SW 1271 (cell line): ENCODE results near the gene SHROOM1.
"Not testable (repeated sequence)": the region's sequence is repeated elsewhere in the genome, so short reads cannot be mapped to it uniquely, and the experiment has no call there.

Source experiments
- DNase-seq, 2 experiments: peaks; one replicate each; lab custom pipeline; 2025; lab: John Stamatoyannopoulos, UW

Gene SHROOM1

DNA sequence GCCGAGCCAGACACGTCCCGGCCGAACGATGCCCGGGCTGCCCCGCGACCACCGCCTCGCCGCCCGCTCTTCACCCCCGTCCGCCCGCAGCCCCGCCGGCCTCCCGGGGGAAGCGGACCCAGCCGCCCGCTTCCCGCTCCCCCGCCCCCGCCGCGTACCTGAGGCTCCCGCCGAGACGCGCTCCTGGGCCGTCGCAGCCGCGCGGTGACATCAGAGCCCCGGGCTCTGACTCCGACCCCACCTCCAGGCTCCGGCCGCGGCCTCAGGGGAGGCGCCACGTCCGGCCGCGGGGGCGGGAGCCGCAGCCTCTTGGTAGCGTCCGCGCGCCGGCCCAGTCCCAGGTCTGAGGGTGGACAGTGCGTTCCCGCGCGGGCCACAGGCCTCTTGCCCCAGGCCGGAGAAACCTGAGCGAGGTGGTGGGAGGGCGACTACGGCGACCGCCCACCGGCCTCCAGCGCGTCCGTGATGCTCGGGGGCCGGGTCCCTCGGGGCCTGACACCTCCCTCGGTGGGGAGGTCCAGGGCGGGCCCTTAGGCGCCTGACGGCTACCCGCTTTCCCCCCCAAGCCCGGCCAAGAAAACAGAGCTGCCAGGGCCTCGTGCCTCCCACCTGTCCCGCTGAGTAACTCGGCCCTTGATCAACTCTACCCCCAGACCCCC is at the start of gene SHROOM1:
TSS of gene SHROOM1 (minus strand) at position 212 of the 659 bp plus-strand sequence. CDS start 4,507 bp downstream, outside the sequence.
- DNase-seq: peak; percentile 55 to 74

DNA sequence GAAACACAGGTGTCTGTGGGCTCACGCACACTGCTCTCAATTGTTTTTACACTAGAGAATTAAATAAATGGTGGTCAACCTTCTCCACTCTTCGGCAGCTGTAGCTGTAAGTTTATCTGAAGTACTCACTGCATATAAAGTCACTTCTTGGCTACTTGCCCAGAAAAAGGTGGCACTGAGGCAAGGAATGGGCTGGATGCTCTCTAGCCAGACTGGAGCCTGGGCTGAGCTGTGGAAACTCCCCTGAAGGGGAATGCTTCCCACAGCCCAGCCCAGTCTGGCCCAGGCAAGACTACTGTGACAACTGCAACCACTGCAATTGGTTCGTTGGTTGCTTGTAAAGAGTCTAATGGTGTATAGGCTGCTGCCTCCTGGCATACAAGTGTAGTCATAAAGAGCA is 47.5 kb upstream of the SHROOM1 start:
- no peak for DNase-seq

DNA sequence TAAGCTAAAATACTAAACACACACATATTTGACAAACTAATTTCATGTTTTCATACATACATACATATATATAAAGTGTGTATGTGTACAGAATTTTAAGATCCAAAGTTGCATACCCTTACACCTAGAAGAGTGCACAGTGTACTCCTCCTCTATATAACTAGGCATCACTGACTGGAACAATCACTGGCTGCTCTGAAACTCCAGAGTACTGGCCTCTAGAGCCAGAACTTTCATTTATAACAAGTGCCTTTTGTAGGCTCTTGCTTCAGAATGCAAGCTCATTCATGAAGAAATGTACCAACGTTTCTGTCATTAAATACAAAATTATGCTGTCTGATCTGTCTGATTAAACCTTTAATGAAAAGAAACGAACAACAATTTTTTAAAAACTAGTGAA is 47.0 kb upstream of the SHROOM1 start:
- DNase-seq: no peak

DNA sequence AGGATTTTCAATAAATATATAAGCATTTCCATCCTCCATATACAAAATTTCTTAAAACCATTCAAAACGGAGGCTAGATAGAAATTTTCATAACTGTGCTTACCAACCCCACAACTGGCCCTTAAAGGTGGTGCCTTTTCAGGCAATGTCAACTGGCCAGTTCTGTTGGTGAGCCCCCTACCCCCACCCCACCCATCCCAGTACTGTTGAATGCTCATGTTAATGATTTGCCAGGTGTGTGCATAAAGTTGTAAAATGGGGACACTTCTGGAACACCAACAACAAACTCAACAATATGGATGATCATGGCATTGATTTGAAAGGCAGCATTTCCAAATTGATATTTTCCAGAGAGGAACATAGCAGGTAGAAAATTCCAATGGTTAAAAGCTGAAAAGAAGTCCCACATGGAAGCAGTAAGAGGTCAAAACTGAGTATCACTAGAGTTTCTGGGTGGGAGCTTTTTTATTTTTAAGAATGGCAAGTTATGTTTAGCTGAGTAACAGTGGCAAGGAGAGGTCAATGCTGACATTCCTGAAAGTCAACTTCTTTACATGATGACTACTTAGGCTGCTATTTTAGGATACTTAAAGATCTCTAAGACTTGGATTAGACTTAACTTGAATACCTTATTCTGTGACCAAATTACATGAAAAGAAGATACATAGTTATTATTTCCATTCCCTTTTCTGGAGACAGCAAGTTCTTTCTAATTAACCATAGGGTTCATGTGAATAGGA is 45.7 kb upstream of the SHROOM1 start:
- DNase-seq: no peak

GRCh38 chr5:132873930-132874271 is 43.5 kb upstream of the SHROOM1 start:
- DNase-seq: no peak

DNA sequence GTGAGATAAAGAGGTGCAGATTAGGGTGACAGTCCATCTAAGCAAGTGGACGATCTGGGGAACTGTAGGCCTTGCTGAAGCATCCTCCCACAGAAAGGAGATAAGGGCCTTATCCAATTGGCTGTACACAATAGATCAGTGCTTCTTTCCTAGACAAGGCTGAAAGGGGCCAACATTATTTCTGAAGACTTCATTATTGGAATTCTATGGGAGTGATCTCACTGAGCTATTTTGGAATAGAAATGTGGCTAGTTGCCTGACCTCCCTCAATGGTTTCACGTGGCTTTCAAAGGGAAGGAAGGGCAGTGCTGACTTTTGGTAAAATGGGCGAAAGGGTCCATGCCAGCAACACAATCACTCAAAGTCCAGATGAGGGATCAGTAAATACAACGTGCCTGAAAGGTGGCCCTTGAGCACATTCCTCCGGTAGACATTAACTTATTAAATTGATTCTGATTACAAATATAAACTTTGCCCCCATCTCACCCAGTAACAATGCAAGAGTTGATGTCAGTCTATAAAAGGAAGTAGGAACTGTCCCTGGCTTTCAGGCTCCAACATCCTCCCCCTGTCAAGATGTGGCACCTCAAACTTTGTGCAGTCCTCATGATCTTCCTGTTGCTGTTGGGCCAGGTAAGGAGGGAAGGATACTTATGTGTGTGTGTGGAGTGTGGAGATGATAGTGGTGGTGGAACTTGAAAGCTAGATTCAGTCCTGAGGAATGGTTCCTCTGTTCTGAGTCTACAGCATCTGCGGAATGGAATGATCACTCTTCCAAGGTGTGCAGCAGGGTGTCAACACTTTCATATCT is 42.9 kb upstream of the SHROOM1 start, which contains the start of gene LEAP2:
TSS of gene LEAP2 (plus strand) at position 550 of the 811 bp plus-strand sequence. CDS start at position 577, 27 bp downstream.
- DNase-seq: no peak

- no peak for DNase-seq
Measured at GRCh38 chr5:132872788-132873118, 42.3 kb upstream of the SHROOM1 start.

DNA sequence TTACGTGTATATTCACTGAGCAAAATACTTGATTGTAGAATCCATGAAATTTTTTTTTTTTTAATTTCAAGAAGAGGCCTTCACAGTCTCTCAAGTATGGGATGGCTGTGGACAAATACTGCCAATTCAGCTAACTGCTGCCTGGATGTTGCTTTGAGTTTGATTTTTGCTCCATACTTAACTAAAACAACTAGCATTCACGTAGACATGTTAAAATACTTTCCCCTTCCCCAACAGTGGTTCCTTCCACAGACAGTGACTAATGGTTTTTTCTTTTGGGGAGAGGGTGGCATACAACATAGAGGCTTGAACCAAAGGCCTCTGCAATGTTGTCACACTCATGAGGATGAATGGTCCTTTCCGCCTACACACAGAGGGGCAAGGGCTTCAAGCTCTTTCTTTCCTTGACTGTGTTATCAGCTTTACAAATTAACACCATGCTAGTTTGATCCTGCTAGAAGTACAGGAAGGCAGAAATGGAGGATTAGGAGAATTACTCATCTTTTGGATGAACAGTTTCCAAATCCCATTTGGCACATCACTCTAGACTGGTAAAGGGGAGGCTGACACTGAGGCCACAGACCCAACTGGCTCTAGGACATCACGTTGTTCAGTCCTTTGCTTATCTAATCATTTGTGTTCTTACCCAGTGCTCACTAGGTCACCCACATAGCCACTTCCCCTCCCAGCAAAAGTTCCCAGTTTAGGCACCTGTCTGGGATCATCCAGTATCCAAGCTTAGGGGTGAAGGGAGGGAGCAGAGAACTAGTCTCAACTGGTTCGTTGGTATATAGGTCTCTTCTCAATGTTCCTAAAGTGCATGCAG is 41.2 kb upstream of the SHROOM1 start:
- DNase-seq: no peak

- no peak for DNase-seq
Measured at GRCh38 chr5:132870801-132871200, 40.4 kb upstream of the SHROOM1 start.

- no peak for DNase-seq
Measured at GRCh38 chr5:132868754-132869153, 38.3 kb upstream of the SHROOM1 start.

DNA sequence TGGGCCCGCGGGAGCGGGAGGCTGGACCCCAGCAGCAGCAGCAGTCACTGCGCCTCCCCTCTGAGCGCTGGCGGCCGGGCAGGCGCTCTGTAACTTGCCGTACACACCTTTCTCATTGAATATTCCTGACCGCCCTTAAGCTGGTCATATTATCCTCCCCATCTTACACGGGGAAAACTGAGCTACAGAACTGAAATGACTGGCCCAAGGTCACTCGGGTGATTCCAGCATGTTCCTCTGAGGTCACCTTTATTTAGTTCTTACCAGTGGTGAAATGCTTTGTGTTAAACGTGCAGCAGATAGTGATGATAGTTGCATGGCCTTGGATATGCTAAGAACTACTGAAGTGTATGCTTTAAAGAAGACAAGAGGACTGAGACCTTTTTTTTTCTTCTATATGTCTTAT is 36.6 kb upstream of the SHROOM1 start:
- DNase-seq: no peak

DNA sequence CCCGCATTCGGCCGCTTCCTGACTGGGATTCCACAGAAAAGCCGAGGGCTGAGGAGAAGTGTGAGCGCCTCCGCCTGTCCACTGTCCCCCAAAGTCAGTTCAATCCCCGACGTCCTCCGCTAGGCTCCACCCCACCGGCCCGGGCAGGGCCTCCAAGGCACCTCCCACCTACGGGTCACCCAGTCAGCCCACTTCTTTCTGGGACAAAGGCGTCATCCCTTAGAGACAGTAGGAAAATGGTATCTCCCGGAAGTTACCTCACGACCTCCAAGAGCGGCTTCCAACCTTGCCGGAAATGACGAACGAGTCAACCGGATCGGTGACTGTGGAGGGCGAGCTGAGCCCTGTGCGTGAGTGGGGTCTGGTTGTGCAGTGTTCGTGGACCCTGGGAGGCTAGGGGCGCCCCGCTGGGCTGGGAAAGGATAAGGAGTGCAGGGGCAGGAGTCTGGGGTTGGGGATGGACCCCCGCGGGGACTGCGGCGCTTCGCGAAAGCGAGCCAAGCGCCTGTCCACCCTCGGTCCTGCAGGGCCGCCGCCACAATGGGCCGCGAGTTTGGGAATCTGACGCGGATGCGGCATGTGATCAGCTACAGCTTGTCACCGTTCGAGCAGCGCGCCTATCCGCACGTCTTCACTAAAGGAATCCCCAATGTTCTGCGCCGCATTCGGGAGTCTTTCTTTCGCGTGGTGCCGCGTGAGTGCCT is 36.0 kb upstream of the SHROOM1 start, which contains the start of the genes GDF9 and UQCRQ:
TSS of gene GDF9 (minus strand) at position 128 of the 704 bp plus-strand sequence. CDS start 1,936 bp downstream, outside the sequence.
TSS of gene UQCRQ (plus strand) at position 301 of the 704 bp plus-strand sequence. CDS start at position 541, 240 bp downstream.
- peak; percentile 100 for DNase-seq

- no peak for DNase-seq
Measured at GRCh38 chr5:132865668-132866341, 35.4 kb upstream of the SHROOM1 start.

GRCh38 chr5:132860742-132861141 is 30.3 kb upstream of the SHROOM1 start:
- DNase-seq: no peak

DNA sequence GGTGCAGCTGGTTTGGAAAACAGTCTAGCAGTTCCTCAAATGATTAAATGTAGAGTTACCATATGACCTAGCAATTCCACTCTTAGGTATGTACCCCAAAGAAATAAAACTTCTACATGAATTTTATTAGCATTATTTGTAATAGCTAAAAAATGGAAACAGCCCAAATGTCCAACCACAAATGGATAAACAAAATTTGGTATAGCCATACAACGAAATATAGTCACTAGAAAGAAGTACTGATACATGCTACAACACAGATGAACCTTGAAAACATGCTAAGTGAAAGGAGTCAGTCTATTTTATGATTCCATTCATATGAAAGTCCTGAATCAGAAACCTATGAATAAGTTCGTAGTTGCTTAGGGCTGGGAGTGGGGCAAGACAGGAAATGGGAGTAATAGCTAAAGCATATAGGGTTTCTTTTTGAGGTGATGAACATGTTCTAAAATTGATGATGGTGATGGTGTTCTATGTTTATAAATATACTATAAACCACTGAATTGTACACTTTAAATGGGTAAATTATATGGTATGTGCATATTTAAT is 29.5 kb upstream of the SHROOM1 start:
- no peak for DNase-seq

GRCh38 chr5:132856011-132856410 is 25.6 kb upstream of the SHROOM1 start:
- no peak for DNase-seq

- not testable (repeated sequence) for DNase-seq
Measured at GRCh38 chr5:132854992-132855391, 24.5 kb upstream of the SHROOM1 start.

GRCh38 chr5:132854301-132854700 is 23.9 kb upstream of the SHROOM1 start:
- DNase-seq: no peak

DNA sequence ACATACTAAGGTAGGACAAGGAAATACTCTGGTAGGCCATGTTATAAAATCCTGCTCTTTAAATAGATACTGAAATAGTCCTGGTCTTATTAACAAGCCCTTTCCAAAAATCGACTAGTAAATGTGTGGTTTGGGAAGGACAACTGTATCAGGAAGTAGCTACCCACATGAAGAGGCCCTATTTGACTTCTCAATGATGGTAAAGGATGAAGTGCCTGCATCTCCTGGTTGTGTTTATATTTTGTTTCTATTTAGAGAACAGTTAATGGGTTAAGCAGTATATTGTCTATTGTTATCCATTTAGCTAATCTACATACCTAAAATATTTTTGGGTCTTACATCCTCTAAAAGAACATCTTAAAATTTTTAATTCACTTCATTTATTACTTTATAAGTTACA is 23.3 kb upstream of the SHROOM1 start:
- DNase-seq: no peak

DNA sequence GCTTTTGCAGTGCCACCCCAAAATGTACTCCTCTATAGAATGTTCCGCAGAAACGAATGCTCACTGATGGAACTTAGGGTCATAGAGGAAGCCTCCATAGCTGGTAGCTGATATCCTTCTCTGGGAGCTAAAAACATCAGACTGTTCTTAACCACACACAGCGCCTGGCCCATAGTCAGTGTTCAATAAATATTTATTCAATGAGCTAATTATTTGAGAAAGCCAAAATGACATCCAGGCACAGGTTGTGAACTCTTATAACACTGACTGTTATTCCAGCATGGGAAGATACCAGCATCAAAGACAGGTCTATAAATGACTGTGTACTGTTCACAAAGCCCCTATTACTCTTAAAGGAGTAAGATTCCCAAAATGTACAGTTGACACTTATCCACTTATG is 22.9 kb upstream of the SHROOM1 start:
- no peak for DNase-seq
